Measurements from ENCODE around the gene RASAL1.

The RASAL1 gene

DNA sequence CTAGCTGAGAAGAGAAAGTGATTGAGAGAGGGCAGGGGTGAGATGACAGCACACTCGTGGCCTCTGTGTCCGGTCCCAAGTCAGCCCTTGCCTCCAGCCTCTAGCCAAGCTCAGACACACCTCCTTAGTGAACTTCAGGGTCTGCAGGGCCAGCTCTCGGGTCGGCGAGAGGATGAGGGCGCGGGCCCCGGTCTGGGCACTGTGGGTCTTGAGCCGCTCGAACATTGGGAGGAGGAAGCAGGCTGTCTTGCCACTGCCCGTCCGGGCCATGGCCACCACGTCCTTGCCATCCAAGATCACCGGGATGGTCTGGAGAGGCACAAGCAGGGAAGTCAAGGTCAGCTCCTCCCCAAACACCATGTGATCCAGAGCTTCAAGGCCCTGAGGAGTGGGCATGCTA is 43.5 kb upstream of the RASAL1 start:
- DNase-seq (ENCODE audit: low read depth): no peak
- TF ChIP-seq, protein P1, sequence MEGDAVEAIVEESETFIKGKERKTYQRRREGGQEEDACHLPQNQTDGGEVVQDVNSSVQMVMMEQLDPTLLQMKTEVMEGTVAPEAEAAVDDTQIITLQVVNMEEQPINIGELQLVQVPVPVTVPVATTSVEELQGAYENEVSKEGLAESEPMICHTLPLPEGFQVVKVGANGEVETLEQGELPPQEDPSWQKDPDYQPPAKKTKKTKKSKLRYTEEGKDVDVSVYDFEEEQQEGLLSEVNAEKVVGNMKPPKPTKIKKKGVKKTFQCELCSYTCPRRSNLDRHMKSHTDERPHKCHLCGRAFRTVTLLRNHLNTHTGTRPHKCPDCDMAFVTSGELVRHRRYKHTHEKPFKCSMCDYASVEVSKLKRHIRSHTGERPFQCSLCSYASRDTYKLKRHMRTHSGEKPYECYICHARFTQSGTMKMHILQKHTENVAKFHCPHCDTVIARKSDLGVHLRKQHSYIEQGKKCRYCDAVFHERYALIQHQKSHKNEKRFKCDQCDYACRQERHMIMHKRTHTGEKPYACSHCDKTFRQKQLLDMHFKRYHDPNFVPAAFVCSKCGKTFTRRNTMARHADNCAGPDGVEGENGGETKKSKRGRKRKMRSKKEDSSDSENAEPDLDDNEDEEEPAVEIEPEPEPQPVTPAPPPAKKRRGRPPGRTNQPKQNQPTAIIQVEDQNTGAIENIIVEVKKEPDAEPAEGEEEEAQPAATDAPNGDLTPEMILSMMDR (conservative IDR thresholded peaks at IDR 0.05; ENCODE audit: low read depth, low read length): no peak
- no peak overlapping the region for H3K4me3 ChIP-seq (ENCODE audit: low read length)

DNA sequence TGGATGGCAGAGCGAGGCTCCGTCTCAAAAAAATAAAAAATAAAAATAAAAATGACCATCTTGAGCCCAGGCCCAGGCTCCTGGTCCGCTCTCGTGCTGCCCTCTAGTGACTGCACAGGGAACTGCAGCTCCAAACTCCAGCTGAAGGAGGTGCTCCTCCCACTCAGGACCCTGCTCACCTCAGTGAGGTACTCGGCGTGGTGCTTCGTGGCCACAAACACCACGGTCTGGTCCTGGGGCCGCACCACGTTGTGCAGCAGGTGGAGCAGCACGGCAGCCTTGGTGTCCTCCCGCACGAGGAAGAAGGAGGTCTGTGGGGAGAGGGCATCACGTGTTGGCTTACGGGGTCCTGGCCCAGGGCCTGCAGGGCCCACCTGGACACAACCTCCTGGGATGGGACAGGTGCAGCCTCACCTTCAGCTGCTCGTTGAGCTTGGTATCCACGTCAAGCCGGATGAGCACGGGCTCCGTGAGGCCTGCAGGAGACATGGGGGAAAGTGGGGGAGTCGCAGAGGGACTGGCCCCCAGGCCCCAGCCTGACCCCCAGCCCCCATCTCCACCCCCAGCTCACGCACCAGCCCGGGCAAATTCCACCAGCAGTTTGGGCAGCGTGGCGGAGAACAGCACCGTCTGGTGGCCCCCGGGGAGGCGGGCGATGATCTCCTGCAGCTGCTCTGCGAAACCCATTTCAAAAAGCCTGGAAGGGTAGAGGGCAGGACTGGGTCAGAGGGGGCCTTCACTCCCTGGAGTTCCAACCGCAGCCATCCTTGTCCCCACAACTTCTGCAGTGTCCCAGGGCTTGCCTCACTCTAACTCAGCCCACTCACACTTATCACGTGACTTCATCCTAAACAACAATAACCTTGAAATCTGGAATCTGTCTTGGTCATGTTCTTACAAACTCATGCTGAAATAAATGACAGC is 39.2 kb upstream of the RASAL1 start:
- DNase-seq (ENCODE audit: low read depth): no peak
- H3K4me3 ChIP-seq (ENCODE audit: low read length): no peak overlapping the region
- TF ChIP-seq, protein P1 (conservative IDR thresholded peaks at IDR 0.05; ENCODE audit: low read depth, low read length): peak; percentile 99

DNA sequence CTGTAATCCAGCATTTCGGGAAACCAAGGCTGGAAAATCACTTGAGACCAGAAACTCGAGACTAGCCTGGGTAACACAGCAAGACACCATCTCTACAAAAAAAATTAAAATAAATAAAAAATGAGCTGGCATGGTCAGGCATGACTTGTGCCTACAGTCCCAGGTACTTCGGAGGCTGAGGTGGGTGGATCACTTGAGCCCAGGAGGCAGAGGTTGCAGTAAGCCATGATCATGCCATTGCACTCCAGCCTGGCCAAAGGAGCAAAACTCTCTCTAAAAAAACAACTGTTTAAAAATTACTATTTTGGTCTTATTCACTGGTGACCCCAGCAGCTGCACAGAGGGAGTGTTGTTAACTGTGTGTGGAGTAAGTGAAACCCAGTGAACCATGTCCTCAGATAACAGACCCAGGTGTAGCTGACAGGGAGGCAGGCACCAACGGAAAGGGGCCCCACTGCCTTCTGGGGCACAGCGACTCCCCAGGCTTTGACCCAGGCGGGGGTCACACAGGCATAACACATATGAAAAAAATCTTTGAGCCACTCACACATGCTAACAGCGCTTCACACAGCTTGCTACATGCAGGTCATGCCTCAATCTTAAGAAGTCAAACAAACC is 37.6 kb upstream of the RASAL1 start:
- DNase-seq (ENCODE audit: low read depth): no peak
- TF ChIP-seq, protein P1 (conservative IDR thresholded peaks at IDR 0.05; ENCODE audit: low read depth, low read length): no peak
- H3K4me3 ChIP-seq (ENCODE audit: low read length): no peak overlapping the region

DNA sequence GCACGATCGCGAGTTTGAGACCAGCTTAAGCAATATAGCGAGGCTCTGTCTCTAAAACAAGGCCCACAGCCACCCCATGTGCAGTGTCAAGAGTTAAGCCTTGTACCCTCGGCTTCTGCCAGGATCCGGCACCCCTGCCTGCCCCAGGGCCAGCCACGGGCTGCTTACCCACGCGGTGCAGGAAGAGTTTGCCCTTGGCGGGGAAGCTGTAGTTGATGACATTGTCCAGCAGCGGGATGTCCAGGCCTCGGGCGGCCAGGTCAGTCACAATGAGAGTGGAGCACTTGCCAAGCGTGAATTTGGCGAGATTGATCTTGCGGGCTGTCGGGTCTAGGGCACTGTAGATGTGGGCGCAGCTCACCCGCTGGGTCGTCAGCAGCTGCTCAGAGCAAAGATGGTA is 36.6 kb upstream of the RASAL1 start:
- TF ChIP-seq, protein P1 (conservative IDR thresholded peaks at IDR 0.05; ENCODE audit: low read depth, low read length): no peak
- H3K4me3 ChIP-seq (ENCODE audit: low read length): no peak overlapping the region
- no peak for DNase-seq (ENCODE audit: low read depth)

- H3K4me3 ChIP-seq (ENCODE audit: low read length): no peak overlapping the region
Measured at GRCh38 chr12:113171543-113171942, 36.0 kb upstream of the RASAL1 start.

DNA sequence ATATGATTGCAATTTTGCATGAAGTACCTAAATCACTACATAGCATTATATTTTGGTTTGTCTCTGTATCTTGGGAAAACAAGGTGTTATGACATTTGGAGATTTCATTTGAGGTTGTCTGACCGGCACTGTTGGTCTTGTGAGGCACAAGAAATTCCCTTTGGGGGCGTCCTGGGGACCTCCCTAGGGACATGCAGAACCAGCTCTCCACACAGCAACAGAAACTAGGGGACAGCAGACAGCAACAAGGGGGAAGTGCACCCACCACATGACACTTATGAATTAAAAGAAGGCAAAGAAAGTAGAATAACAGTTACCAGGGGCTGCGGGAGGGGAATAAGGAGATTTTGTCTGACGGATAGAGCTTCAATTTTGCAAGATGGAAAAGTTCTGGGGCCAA is 35.4 kb upstream of the RASAL1 start:
- no peak for DNase-seq (ENCODE audit: low read depth)
- TF ChIP-seq, protein P1 (conservative IDR thresholded peaks at IDR 0.05; ENCODE audit: low read depth, low read length): no peak
- no peak overlapping the region for H3K4me3 ChIP-seq (ENCODE audit: low read length)

More at GRCh38 chr12:113171543-113171942, 36.0 kb upstream of the RASAL1 start:
- TF ChIP-seq, protein P1 (conservative IDR thresholded peaks at IDR 0.05; ENCODE audit: low read depth, low read length): no peak
- DNase-seq (ENCODE audit: low read depth): no peak
